Suprapubic skin (tissue), 3 donors: ENCODE results near the gene FOXD4L1.
"Not testable (repeated sequence)": the region's sequence is repeated elsewhere in the genome, so short reads cannot be mapped to it uniquely, and the experiment has no call there.

ENCODE experiments used
- EP300 ChIP-seq: sonication (generic); formaldehyde crosslinking; IDR thresholded peaks from one replicate; pipeline ENCODE4 v1.6.1; 2017; ENCODE audit warnings: antibody characterized with exemption
- POLR2A ChIP-seq, 2 donors: fragments of 450-650 bp; IDR thresholded peaks; one replicate each; pipeline ENCODE4 v1.6.1; 2017; ENCODE audit warnings: antibody characterized with exemption in 2 of 2, mild to moderate bottlenecking in 2 of 2, moderate library complexity in 2 of 2
- TF ChIP-seq, protein P1 (sequence below), 2 donors: fragments of 200-600 bp in 1 of 2; fragments of 450-650 bp in 1 of 2; sonication (generic) in 1 of 2; IDR thresholded peaks; one replicate each; pipeline ENCODE4 v1.5.1; 2016 to 2019; ENCODE audit warnings: antibody characterized with exemption in 2 of 2, mild to moderate bottlenecking in 1 of 2, moderate library complexity in 1 of 2

DNA sequence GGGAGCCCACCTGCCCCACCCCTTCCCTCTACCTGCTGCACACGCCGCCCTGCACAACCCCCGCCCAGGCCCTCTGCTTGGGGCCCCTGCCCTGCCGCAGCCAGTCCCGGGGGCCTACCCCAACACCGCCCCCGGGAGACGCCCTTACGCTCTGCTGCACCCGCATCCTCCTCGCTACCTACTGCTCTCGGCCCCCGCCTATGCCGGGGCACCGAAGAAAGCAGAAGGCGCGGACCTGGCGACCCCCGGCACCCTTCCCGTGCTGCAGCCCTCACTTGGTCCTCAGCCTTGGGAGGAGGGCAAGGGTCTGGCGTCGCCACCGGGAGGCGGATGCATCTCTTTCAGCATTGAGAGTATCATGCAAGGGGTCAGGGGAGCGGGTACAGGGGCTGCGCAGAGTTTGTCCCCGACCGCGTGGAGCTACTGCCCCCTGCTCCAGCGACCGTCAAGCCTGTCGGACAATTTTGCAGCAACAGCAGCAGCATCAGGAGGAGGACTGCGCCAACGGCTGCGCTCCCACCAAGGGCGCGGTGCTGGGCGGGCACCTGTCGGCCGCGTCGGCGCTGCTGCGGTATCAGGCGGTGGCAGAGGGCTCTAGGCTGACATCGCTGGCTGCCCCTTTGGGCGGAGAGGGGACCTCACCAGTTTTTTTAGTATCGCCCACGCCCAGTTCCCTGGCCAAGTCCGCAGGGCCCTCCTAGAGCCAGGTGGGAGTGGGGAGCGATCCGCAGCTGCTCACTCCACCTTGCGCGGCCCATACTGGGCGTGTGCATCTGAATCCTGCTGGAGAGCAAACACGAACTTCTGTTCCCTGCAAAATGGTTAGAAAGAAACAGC is 1.6 kb downstream of the FOXD4L1 start:
- not testable (repeated sequence) for TF ChIP-seq POLR2A (IDR thresholded peaks at IDR 0.05); EP300
- TF ChIP-seq, protein P1, sequence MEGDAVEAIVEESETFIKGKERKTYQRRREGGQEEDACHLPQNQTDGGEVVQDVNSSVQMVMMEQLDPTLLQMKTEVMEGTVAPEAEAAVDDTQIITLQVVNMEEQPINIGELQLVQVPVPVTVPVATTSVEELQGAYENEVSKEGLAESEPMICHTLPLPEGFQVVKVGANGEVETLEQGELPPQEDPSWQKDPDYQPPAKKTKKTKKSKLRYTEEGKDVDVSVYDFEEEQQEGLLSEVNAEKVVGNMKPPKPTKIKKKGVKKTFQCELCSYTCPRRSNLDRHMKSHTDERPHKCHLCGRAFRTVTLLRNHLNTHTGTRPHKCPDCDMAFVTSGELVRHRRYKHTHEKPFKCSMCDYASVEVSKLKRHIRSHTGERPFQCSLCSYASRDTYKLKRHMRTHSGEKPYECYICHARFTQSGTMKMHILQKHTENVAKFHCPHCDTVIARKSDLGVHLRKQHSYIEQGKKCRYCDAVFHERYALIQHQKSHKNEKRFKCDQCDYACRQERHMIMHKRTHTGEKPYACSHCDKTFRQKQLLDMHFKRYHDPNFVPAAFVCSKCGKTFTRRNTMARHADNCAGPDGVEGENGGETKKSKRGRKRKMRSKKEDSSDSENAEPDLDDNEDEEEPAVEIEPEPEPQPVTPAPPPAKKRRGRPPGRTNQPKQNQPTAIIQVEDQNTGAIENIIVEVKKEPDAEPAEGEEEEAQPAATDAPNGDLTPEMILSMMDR (IDR thresholded peaks at IDR 0.05), result not testable (repeated sequence)
